A549 (cell line): ENCODE measurements around the gene CHRNA4. TPM values are rescaled to one million over a fixed set of nuclear protein-coding genes. Genes with fewer than 3 reads are reported as not detected.

ENCODE experiments used
- ATAC-seq, 2 experiments: fragments of 200-7000 bp in 1 of 2; fragments of >200 bp in 1 of 2; cut with Nextera tagmentation in 1 of 2; cut with Tn5 transposase in 1 of 2; 3 replicates each; pipeline versions ENCODE4 v1.8.0 to v1.9.1; 2018 to 2020; ENCODE audit warnings: mild to moderate bottlenecking in 1 of 2, moderate library complexity in 1 of 2
- CTCF ChIA-PET: fragments of 300-600 bp; sonication (Branson Sonifier 250); formaldehyde crosslinking; extraction: SDS; loops from one replicate; lab custom pipeline; 2021; ENCODE audit warnings: antibody characterized with exemption, inconsistent platforms; lab: Yijun Ruan, JAX
- POLR2A ChIA-PET: fragments of 350-600 bp; formaldehyde crosslinking; extraction: SDS; loops from one replicate; lab custom pipeline; 2021; ENCODE audit warnings: antibody characterized with exemption, inconsistent platforms; lab: Yijun Ruan, JAX
- DNase-seq, 2 experiments: peaks; one replicate each; pipeline versions ENCODE4 v3.0.0 to v3.0.0-alpha.2; 2011 to 2016; ENCODE audit warnings: low read depth in 1 of 2, low spot score in 1 of 2
- FAIRE-seq: peaks from 2 replicates; lab custom pipeline; 2011; peaks lifted over from hg19 to GRCh38; lab: Jason Lieb, UNC
- H3K27ac ChIP-seq, 2 experiments: fragments of >200 bp; sonication (Bioruptor Twin); formaldehyde crosslinking; 3 replicates each; pipeline ENCODE4 v1.5.1; 2016 to 2017
- H3K4me1 ChIP-seq: fragments of >200 bp; sonication (Bioruptor Twin); formaldehyde crosslinking; 3 replicates; pipeline ENCODE4 v1.6.1; 2016
- H3K4me2 ChIP-seq: fragments of >200 bp; sonication (Bioruptor Twin); formaldehyde crosslinking; 3 replicates; pipeline ENCODE4 v1.6.1; 2016
- H3K4me3 ChIP-seq: fragments of >200 bp; sonication (Bioruptor Twin); formaldehyde crosslinking; 3 replicates; pipeline ENCODE4 v1.5.1; 2016
- H3K9me3 ChIP-seq: fragments of >200 bp; sonication (Bioruptor Twin); formaldehyde crosslinking; 3 replicates; pipeline ENCODE4 v1.6.1; 2016
- CEBPB ChIP-seq, 2 experiments: fragments of >200 bp in 1 of 2; sonication (Bioruptor Twin) in 1 of 2; formaldehyde crosslinking in 1 of 2; IDR thresholded peaks; 2 replicates each; pipeline ENCODE4 v1.6.1; 2012 to 2016
- CHD4 ChIP-seq: fragments of 200-600 bp; sonication (generic); IDR thresholded peaks from 2 replicates; pipeline ENCODE4 v1.6.1; 2016; ENCODE audit warnings: antibody characterized with exemption, mild to moderate bottlenecking, borderline replicate concordance
- EHMT2 ChIP-seq: fragments of 200-600 bp; sonication (generic); IDR thresholded peaks from 2 replicates; pipeline ENCODE4 v1.6.1; 2016; ENCODE audit warnings: antibody characterized with exemption, low read depth, mild to moderate bottlenecking, moderate library complexity
- EP300 ChIP-seq, 2 experiments: fragments of >200 bp; sonication (Bioruptor Twin); formaldehyde crosslinking; IDR thresholded peaks; 2 replicates in 1 of 2; 3 replicates in 1 of 2; pipeline ENCODE4 v1.6.1; 2016 to 2017
- ESRRA ChIP-seq: fragments of 150-350 bp; IDR thresholded peaks from 2 replicates; pipeline ENCODE4 v1.6.1; 2014; ENCODE audit warnings: mild to moderate bottlenecking, low read length, borderline replicate concordance
- FOSB ChIP-seq: fragments of 250-450 bp; sonication (Bioruptor Pico); IDR thresholded peaks from 2 replicates; pipeline ENCODE4 v1.5.0; 2020; ENCODE audit warnings: mild to moderate bottlenecking, moderate library complexity
- FOSL2 ChIP-seq, 2 experiments: fragments of 450-650 bp in 1 of 2; fragments of >200 bp in 1 of 2; sonication (Bioruptor Twin) in 1 of 2; formaldehyde crosslinking; IDR thresholded peaks; 2 replicates each; pipeline versions ENCODE4 v1.5.0 to v1.6.1; 2016 to 2020; ENCODE audit warnings: mild to moderate bottlenecking in 1 of 2, moderate library complexity in 1 of 2
- HOXB13 ChIP-seq: fragments of 250-450 bp; sonication (Bioruptor Pico); IDR thresholded peaks from 2 replicates; pipeline ENCODE4 v1.5.0; 2020; ENCODE audit warnings: low read depth, mild to moderate bottlenecking, moderate library complexity
- KDM1A ChIP-seq: fragments of 200-600 bp; sonication (generic); IDR thresholded peaks from 2 replicates; pipeline ENCODE4 v1.6.1; 2016; ENCODE audit warnings: low read depth, mild to moderate bottlenecking
- NFE2L2 ChIP-seq: fragments of 150-350 bp; conservative IDR thresholded peaks from 2 replicates; pipeline ENCODE4 v1.6.1; 2014; ENCODE audit warnings: low read length
- POLR2A ChIP-seq: IDR thresholded peaks from 2 replicates; pipeline ENCODE4 v1.6.1; 2012; ENCODE audit warnings: mild to moderate bottlenecking, low read length
- POLR2AphosphoS2 ChIP-seq: conservative IDR thresholded peaks from 2 replicates; pipeline ENCODE4 v1.6.1; 2012; ENCODE audit warnings: low read length, improper control_type of control experiment, inconsistent platforms
- RCOR1 ChIP-seq: fragments of 150-350 bp; IDR thresholded peaks from 2 replicates; pipeline ENCODE4 v1.6.1; 2014; ENCODE audit warnings: antibody characterized with exemption, low read length, low read depth
- RFX5 ChIP-seq: fragments of 450-650 bp; IDR thresholded peaks from 2 replicates; pipeline ENCODE4 v1.7.1; 2014; ENCODE audit warnings: antibody characterized with exemption, mild to moderate bottlenecking, moderate library complexity
- ZSCAN20 ChIP-seq: fragments of 250-450 bp; sonication (Bioruptor Pico); IDR thresholded peaks from 2 replicates; pipeline ENCODE4 v1.8.0; 2022; ENCODE audit warnings: mild to moderate bottlenecking, moderate library complexity
- WGBS: methylation state at CpG from one replicate; pipeline ENCODE4 v1.1.6; 2017; ENCODE audit errors: missing lambda C conversion rate; 5-methylcytosine and 5-hydroxymethylcytosine counted together
- polyA plus RNA-seq, 4 experiments: library from polyadenylated mRNA; depleted of rRNA in 3 of 4; stranded (reverse); fragments of >200 nt; fragmentation: RNase III in 1 of 4; extraction: RNeasy Plus Mini Kit Qiagen cat#74134 plus additional on column Dnase treatment in 1 of 4; gene quantifications; 2 replicates in 3 of 4; 3 replicates in 1 of 4; pipeline ENCODE4 v1.2.3, GENCODE V29; 2011 to 2017
- TF ChIP-seq, protein P1 (sequence below): fragments of 450-650 bp; IDR thresholded peaks from 2 replicates; pipeline ENCODE4 v1.6.1; 2014; ENCODE audit warnings: antibody characterized with exemption
- TF ChIP-seq, protein P2 (sequence below): IDR thresholded peaks from 2 replicates; pipeline ENCODE4 v1.6.1; 2012
- TF ChIP-seq, protein P3 (sequence below): fragments of >200 bp; sonication (Bioruptor Twin); formaldehyde crosslinking; IDR thresholded peaks from 3 replicates; pipeline ENCODE4 v1.6.1; 2016
- TF ChIP-seq, protein P4 (sequence below): fragments of 250-450 bp; sonication (Bioruptor Pico); IDR thresholded peaks from 2 replicates; pipeline ENCODE4 v1.5.0; 2020; ENCODE audit warnings: low read depth, mild to moderate bottlenecking, moderate library complexity
- TF ChIP-seq, protein P5 (sequence below): IDR thresholded peaks from 2 replicates; pipeline ENCODE4 v1.6.1; 2012; ENCODE audit warnings: low read depth, borderline replicate concordance

CHRNA4 gene
- polyA plus RNA-seq, 2 of the 4 experiments (the other 2 are of a cell fraction), result 0.03 to 0.23 TPM

DNA sequence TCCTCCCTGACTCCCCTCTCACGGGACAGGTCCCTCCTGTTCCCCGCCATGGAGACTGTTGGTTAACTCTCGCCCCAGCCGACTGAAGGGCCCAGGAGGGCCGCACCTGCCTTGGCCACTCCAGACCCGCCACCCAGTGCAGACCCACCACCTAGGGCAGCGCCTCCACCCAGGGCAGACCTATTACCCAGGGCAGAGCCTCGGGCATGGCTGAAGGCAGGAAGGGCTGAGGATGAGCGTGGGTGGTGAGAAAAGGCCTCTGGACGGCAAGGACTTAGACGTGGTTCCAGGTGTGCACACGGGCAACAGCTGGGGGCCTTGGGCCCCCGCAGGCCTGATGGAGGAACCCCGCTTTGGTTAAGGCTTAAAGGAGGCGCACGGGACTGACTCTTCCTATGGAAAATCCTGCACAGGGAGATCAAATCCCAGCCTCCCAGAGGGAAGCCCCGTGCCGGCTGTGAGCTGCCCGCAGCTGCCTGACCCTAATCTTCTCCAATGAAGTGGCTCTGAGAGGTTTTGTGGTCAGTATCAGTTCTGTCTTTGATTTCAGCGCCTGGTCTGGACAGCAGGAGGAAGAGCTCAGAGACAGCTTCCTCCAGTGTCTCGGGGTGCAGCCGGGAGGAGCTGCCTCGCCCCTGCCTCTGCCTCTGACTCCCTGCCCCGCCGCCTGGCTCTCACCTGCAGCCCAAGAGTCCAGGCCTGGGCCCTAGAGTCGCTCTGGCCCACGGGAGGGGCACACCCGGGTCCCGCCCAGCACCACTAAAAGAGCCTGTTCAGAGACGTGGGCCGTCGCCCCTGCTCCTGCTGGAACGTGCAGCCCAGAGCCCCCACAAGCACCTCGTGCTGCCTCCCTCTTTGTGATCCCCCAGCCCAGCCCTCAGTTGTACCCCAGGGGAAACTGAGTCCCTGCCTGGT lies 12.1 kb upstream of the CHRNA4 start:
- Histone ChIP-seq H3K9me3 (no peaks in the 10 kb centered on the region), H3K4me1 (no peaks in the 10 kb centered on the region), H3K4me2 (no peak overlapping the region), H3K27ac (no peak overlapping the region), H3K4me3 (no peak overlapping the region)
- FAIRE-seq (no peak), DNase-seq (no peak), ATAC-seq (peak in 1 of 2 experiments; percentile 13; a peak in 3 of 6 replicates)
- 39% methylated on average over 21 of the region's 34 CpGs for WGBS
- ChIA-PET CTCF (interaction anchor here (2.1 to 2.4 kb wide), 3 partner anchors 9 to 150 kb away, joined by 7 to 13 read pairs (median 7); no protein-coding TSS in a partner anchor), POLR2A (no interaction called here)
- no peak for TF ChIP-seq RCOR1
- TF ChIP-seq, protein P1, sequence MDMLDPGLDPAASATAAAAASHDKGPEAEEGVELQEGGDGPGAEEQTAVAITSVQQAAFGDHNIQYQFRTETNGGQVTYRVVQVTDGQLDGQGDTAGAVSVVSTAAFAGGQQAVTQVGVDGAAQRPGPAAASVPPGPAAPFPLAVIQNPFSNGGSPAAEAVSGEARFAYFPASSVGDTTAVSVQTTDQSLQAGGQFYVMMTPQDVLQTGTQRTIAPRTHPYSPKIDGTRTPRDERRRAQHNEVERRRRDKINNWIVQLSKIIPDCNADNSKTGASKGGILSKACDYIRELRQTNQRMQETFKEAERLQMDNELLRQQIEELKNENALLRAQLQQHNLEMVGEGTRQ, result no peak
- TF ChIP-seq, protein P2, sequence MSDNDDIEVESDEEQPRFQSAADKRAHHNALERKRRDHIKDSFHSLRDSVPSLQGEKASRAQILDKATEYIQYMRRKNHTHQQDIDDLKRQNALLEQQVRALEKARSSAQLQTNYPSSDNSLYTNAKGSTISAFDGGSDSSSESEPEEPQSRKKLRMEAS, result no peak
- TF ChIP-seq ZSCAN20 (CRISPR knock-in tag), result no peak
- TF ChIP-seq, protein P3, sequence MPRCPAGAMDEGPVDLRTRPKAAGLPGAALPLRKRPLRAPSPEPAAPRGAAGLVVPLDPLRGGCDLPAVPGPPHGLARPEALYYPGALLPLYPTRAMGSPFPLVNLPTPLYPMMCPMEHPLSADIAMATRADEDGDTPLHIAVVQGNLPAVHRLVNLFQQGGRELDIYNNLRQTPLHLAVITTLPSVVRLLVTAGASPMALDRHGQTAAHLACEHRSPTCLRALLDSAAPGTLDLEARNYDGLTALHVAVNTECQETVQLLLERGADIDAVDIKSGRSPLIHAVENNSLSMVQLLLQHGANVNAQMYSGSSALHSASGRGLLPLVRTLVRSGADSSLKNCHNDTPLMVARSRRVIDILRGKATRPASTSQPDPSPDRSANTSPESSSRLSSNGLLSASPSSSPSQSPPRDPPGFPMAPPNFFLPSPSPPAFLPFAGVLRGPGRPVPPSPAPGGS, result no peak
- TF ChIP-seq CEBPB (IDR thresholded peaks at IDR 0.05), result no peak

DNA sequence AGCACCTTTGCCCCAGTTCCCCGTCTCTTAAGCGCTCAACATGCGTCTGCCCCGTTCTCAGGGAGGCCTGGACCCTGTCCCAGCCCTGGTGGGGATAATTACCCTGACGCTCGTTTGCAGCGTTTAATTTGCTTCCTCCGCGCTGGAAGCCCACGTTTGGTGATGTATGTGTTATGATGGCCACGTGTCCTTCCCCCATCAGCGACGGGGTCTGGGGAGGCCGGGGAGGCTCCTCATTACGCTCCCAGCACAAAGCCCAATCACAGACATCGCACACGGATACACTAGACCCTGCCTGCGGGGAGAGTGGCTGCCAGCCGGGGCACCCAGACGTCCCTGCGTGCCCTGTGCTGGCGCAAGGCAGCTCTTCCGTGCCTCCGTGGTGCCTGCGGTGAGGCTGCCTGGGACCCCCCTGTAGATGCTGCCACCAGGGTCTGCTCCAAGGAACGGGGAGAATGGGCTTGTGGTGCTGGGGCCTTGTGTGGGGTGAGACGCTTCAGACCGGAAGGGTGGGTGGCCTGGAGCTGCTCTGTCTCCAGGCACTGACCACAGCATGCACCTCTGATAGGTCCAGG lies 10.2 kb upstream of the CHRNA4 start:
- no peak for ATAC-seq
- H3K27ac ChIP-seq, result no peak overlapping the region
- no peaks in the 10 kb centered on the region for H3K4me1 ChIP-seq
- H3K9me3 ChIP-seq, result no peaks in the 10 kb centered on the region
- no peak overlapping the region for H3K4me2 ChIP-seq
- no peak for DNase-seq
- TF ChIP-seq POLR2AphosphoS2, result no peak
- TF ChIP-seq FOSB, result no peak
- TF ChIP-seq, protein P2, result no peak
- no peak for FAIRE-seq
- POLR2A ChIA-PET, result no interaction called here
- no peak overlapping the region for H3K4me3 ChIP-seq
- CTCF ChIA-PET, result interaction anchor here (0.7 to 5.5 kb wide), 4 partner anchors 11 to 713 kb away, joined by 3 to 30 read pairs (median 8); no protein-coding TSS in a partner anchor
- WGBS, result 52% methylated on average over 22 of the region's 28 CpGs

DNA sequence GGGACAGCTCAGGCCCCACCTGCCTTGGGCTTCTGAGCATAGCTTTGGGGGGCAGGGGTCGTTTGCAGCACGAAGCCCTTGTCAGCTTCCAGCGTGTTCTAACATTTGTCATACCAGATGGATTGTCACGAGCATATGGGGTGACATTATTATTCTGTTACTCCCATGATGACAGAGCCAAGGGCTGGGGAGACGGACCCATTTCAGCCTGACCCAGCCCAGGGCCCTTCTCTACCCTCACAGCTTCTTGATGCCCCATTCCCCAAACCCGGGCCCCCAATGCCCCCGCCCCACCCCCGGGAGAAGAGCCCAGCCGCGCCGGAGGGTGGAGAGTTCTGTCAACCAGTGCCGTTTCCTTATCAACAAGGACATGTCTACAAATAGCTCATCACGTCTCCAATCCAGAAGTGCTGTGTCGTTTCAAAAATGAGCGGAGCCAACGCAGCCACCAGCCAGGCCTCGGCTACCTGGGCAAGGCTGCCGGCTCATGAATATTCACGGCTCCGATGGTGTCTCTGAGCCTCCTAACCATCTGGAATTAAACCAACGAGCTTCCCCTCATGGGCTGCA lies 9.6 kb upstream of the CHRNA4 start:
- WGBS, result 48% methylated on average over 21 of the region's 21 CpGs
- TF ChIP-seq, protein P2, result no peak
- TF ChIP-seq, protein P4, sequence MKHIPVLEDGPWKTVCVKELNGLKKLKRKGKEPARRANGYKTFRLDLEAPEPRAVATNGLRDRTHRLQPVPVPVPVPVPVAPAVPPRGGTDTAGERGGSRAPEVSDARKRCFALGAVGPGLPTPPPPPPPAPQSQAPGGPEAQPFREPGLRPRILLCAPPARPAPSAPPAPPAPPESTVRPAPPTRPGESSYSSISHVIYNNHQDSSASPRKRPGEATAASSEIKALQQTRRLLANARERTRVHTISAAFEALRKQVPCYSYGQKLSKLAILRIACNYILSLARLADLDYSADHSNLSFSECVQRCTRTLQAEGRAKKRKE (CRISPR knock-in tag), result no peak
- TF ChIP-seq FOSB, result no peak
- TF ChIP-seq, protein P5, sequence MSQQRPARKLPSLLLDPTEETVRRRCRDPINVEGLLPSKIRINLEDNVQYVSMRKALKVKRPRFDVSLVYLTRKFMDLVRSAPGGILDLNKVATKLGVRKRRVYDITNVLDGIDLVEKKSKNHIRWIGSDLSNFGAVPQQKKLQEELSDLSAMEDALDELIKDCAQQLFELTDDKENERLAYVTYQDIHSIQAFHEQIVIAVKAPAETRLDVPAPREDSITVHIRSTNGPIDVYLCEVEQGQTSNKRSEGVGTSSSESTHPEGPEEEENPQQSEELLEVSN, result no peak
- no peak for TF ChIP-seq RFX5
- TF ChIP-seq RCOR1, result no peak
- no peak for TF ChIP-seq FOSL2 (IDR thresholded peaks at IDR 0.05)
- TF ChIP-seq FOSL2 (CRISPR knock-in tag; IDR thresholded peaks at IDR 0.05), result no peak
- TF ChIP-seq ESRRA, result no peak
- TF ChIP-seq, protein P1, result no peak
- TF ChIP-seq NFE2L2, result no peak
- TF ChIP-seq POLR2A, result no peak
- TF ChIP-seq EP300 (IDR thresholded peaks at IDR 0.05), result no peak
- no peak for TF ChIP-seq ZSCAN20 (CRISPR knock-in tag)
- no peak for TF ChIP-seq HOXB13 (CRISPR knock-in tag)
- TF ChIP-seq CHD4, result no peak
- no peak for TF ChIP-seq KDM1A
- TF ChIP-seq EHMT2, result no peak
- DNase-seq (no peak), FAIRE-seq (no peak), ATAC-seq (no peak)
- POLR2A ChIA-PET, result no interaction called here
- Histone ChIP-seq H3K4me2 (no peak overlapping the region), H3K4me1 (no peaks in the 10 kb centered on the region), H3K27ac (no peak overlapping the region), H3K9me3 (no peaks in the 10 kb centered on the region), H3K4me3 (no peak overlapping the region)
- CTCF ChIA-PET, result interaction anchor here (0.7 to 5.5 kb wide), 4 partner anchors 11 to 713 kb away, joined by 3 to 30 read pairs (median 3); no protein-coding TSS in a partner anchor
